Measurements from ENCODE around the gene C2CD5.

- TF ChIP-seq POLR2A (IDR thresholded peaks at IDR 0.05; ENCODE audit: low read length): no peak
- no peak for TF ChIP-seq GATA1 (IDR thresholded peaks at IDR 0.05; ENCODE audit: low read depth, low read length)
These were observed 30.6 kb upstream of the C2CD5 start for GRCh38 chr12:22574921-22575320.
